D721Med (cell line): ENCODE data around the gene PNMA1.
A peak's percentile ranks its signal among the peaks of the same experiment; 100 is the strongest.

Experiments
- DNase-seq: peaks from one replicate; pipeline ENCODE4 v3.0.0; 2011; ENCODE audit warnings: low spot score; ENCODE audit not compliant: insufficient read length
- FAIRE-seq: peaks from 2 replicates; lab custom pipeline; 2011; peaks lifted over from hg19 to GRCh38; lab: Jason Lieb, UNC
- TF ChIP-seq, protein P1 (sequence below): IDR thresholded peaks from 2 replicates; pipeline ENCODE4 v1.5.1; 2012; ENCODE audit warnings: mild to moderate bottlenecking, control low read depth; ENCODE audit not compliant: insufficient read depth; ENCODE audit errors: missing control alignments

The PNMA1 gene

GRCh38 chr14:73724696-73725095 is 10.5 kb upstream of the PNMA1 start:
- FAIRE-seq (no peak), DNase-seq (no peak)
- TF ChIP-seq, protein P1, sequence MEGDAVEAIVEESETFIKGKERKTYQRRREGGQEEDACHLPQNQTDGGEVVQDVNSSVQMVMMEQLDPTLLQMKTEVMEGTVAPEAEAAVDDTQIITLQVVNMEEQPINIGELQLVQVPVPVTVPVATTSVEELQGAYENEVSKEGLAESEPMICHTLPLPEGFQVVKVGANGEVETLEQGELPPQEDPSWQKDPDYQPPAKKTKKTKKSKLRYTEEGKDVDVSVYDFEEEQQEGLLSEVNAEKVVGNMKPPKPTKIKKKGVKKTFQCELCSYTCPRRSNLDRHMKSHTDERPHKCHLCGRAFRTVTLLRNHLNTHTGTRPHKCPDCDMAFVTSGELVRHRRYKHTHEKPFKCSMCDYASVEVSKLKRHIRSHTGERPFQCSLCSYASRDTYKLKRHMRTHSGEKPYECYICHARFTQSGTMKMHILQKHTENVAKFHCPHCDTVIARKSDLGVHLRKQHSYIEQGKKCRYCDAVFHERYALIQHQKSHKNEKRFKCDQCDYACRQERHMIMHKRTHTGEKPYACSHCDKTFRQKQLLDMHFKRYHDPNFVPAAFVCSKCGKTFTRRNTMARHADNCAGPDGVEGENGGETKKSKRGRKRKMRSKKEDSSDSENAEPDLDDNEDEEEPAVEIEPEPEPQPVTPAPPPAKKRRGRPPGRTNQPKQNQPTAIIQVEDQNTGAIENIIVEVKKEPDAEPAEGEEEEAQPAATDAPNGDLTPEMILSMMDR = no peak

- FAIRE-seq (no peak), DNase-seq (no peak)
- TF ChIP-seq, protein P1 = peak; percentile 61
Observed at GRCh38 chr14:73723797-73724661, 9.8 kb upstream of the PNMA1 start.

GRCh38 chr14:73723406-73723796 is 9.2 kb upstream of the PNMA1 start:
- TF ChIP-seq, protein P1 = no peak
- FAIRE-seq (no peak), DNase-seq (no peak)

DNA sequence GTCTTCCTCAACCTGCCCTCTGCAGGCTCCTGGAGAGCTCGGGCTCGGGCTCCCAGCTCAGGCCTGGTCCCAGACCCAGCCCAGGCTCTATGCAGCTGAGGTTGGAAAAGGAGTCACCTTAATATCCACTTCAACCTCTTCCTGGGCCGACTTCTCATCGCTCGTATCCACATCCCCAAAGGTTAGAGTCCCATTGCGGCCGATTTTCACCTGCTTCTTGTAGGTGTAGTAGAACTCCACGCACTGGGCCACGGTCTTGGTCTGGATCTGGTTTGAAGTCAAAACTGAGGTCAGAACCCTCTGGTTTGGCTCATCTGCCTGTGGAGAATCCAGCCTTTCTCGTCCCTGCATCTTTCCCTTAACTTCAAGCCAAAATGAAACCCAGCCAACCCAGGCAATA is 8.4 kb upstream of the PNMA1 start:
- TF ChIP-seq, protein P1 = no peak
- no peak for DNase-seq
- no peak for FAIRE-seq

DNA sequence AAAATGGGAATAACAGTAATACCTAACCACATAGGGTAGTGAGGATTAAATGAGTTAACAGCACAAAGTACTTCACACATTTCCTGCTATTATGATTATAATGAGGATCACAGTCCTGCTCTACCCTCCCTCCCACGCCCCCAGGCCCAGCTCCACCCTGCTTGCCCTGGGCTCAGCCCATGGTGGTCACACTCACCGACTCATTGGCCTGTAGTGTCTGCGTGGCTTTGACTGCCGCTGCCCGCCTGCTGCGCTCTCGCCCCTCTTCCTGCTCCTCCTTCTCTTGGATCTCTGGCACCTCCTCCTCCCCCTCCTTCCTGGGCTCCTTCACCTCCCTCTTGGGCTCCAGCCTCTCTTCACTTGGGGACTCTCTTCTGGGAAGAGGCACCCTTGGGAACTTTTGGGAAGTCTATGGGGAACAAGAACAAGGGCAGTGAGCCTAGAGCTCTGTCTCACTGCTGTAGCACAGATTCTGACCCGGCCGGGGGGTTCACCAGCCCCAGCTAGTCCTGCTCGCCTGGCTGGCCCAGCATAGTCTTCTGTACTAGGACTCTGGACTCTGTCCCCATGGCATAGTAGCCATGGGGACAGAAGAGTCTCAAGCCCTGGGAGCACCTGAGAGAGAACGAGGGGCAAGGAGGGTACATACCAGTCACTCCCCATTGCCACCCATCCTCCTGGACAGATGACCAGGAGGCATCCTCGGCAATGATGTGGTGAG is 7.1 kb upstream of the PNMA1 start:
- FAIRE-seq = no peak
- TF ChIP-seq, protein P1 = no peak
- no peak for DNase-seq

- DNase-seq (no peak), FAIRE-seq (no peak)
- TF ChIP-seq, protein P1 = no peak
Observed at GRCh38 chr14:73720636-73721035, 6.5 kb upstream of the PNMA1 start.
